Effector memory CD4-positive, alpha-beta T cell (primary cell): ENCODE data around the gene PTCH2.
"Not testable (repeated sequence)": the region's sequence is repeated elsewhere in the genome, so short reads cannot be mapped to it uniquely, and the experiment has no call there.

ENCODE experiments used
- DNase-seq, 3 donors: peaks; one replicate each; pipeline ENCODE4 v3.0.0-alpha.2; 2020
- H3K27ac ChIP-seq: 2 replicates; pipeline ENCODE4 v1.7.0; 2013; ENCODE audit warnings: mild to moderate bottlenecking, low read length, moderate library complexity; ENCODE audit not compliant: insufficient read depth, poor library complexity, severe bottlenecking
- H3K27me3 ChIP-seq: replicated peaks from 2 replicates; pipeline ENCODE4 v1.7.0; 2013; ENCODE audit warnings: mild to moderate bottlenecking, low read length; ENCODE audit not compliant: insufficient read depth, control insufficient read depth, poor library complexity, severe bottlenecking
- H3K36me3 ChIP-seq: 2 replicates; pipeline ENCODE4 v1.7.0; 2013; ENCODE audit warnings: mild to moderate bottlenecking, low read length, moderate library complexity; ENCODE audit not compliant: control insufficient read depth, insufficient read depth
- H3K4me1 ChIP-seq: 2 replicates; pipeline ENCODE4 v1.7.0; 2013; ENCODE audit warnings: low read length, mild to moderate bottlenecking; ENCODE audit not compliant: control insufficient read depth, insufficient read depth, poor library complexity, severe bottlenecking
- H3K4me3 ChIP-seq: 2 replicates; pipeline ENCODE4 v1.7.0; 2013; ENCODE audit warnings: low read length, low read depth, mild to moderate bottlenecking; ENCODE audit not compliant: insufficient read depth, poor library complexity, severe bottlenecking
- H3K9me3 ChIP-seq: 2 replicates; pipeline ENCODE4 v1.7.0; 2013; ENCODE audit warnings: mild to moderate bottlenecking, low read length, moderate library complexity; ENCODE audit not compliant: control insufficient read depth

PTCH2 gene

GRCh38 chr1:44819608-44820327 lies 23.3 kb downstream of the PTCH2 start:
- H3K27me3 ChIP-seq: no peaks in the 10 kb centered on the region
- peaks cover 6% of the 10 kb centered on the region for H3K4me1 ChIP-seq
- peak; percentile 63 to 70 (median 67) for DNase-seq
- H3K4me3 ChIP-seq: peak overlapping the region; percentile 62
- H3K27ac ChIP-seq: peak overlapping the region; percentile 97
- H3K36me3 ChIP-seq: no peaks in the 10 kb centered on the region
- H3K9me3 ChIP-seq: no peaks in the 10 kb centered on the region

- H3K4me3 ChIP-seq: peak overlapping the region; percentile 62
- H3K9me3 ChIP-seq: no peaks in the 10 kb centered on the region
- no peak for DNase-seq
- H3K27ac ChIP-seq: peak overlapping the region; percentile 97
- H3K36me3 ChIP-seq: no peaks in the 10 kb centered on the region
- H3K27me3 ChIP-seq: no peaks in the 10 kb centered on the region
- peaks cover 6% of the 10 kb centered on the region for H3K4me1 ChIP-seq
Measured at GRCh38 chr1:44819196-44819607, 23.9 kb downstream of the PTCH2 start.

DNA sequence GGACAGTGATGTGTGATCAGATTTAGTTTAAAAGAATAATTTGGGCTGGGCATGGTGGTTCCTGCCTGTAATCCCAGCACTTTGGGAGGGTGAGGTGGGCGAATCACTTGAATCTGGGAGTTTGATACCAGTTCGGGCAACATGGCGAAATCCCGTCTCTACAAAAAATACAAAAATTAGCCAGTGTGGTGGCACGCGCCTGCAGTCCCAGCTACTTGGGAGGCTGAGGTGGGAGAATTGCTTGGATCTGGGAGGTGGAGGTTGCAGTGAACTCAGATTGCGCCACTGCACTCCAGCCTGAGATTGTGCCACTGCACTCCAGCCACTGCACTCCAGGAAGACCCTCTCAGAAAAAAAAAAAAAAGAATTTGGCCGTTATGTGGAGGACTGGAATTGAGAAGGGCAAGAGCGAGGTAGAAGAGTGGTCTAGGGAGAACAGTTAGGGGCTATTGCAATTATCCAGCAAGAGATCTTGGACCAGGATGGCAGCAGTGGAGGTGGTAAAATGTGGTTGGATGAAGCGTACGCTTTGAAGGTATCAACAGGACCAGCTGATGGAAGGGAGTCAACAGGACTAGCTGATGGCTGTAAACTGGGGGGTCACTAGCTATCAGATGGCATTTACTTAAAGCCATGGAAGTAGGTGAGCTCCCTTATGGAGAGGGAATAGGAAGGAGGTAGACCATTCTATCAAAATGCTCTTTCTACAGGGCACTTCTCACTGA lies 25.1 kb downstream of the PTCH2 start:
- no peak overlapping the region for H3K4me3 ChIP-seq
- H3K27me3 ChIP-seq: no peaks in the 10 kb centered on the region
- H3K9me3 ChIP-seq: no peaks in the 10 kb centered on the region
- DNase-seq: no peak
- H3K4me1 ChIP-seq: peaks cover 15% of the 10 kb centered on the region
- H3K36me3 ChIP-seq: no peaks in the 10 kb centered on the region
- H3K27ac ChIP-seq: no peak overlapping the region

DNA sequence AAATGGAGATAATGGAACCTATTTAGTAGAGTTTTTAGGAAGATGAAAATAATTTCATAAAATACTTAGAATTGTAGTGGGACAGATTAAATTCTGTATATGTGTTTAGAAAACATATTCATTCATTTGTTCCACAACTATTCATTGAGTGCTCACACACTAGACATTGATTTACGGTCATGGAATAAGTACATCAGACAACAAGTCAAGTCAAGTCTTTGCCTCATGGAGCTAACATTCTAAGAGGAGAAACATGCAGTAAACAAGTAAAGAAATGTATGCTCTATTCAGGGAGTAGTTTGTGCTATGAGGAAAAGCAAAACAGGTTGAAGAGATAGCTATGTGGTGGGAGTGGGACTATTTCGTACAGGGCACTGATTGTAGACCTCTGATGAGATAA lies 25.7 kb downstream of the PTCH2 start:
- Histone ChIP-seq H3K4me1 (peaks cover 18% of the 10 kb centered on the region), H3K4me3 (no peak overlapping the region), H3K27ac (no peak overlapping the region), H3K27me3 (no peaks in the 10 kb centered on the region), H3K9me3 (no peaks in the 10 kb centered on the region), H3K36me3 (no peaks in the 10 kb centered on the region)
- no peak for DNase-seq

- peaks cover 31% of the 10 kb centered on the region for H3K4me1 ChIP-seq
- H3K27me3 ChIP-seq, H3K9me3 ChIP-seq, DNase-seq, H3K4me3 ChIP-seq, H3K27ac ChIP-seq, H3K36me3 ChIP-seq: not testable (repeated sequence)
Measured at GRCh38 chr1:44815926-44816325, 27.1 kb downstream of the PTCH2 start.

GRCh38 chr1:44812822-44813543 lies 30.1 kb downstream of the PTCH2 start:
- peak overlapping the region; percentile 52 for H3K4me3 ChIP-seq
- peak overlapping the region; percentile 71 for H3K27ac ChIP-seq
- peaks cover 54% of the 10 kb centered on the region for H3K4me1 ChIP-seq
- H3K27me3 ChIP-seq: no peaks in the 10 kb centered on the region
- H3K9me3 ChIP-seq: no peaks in the 10 kb centered on the region
- H3K36me3 ChIP-seq: no peaks in the 10 kb centered on the region
- no peak for DNase-seq

DNA sequence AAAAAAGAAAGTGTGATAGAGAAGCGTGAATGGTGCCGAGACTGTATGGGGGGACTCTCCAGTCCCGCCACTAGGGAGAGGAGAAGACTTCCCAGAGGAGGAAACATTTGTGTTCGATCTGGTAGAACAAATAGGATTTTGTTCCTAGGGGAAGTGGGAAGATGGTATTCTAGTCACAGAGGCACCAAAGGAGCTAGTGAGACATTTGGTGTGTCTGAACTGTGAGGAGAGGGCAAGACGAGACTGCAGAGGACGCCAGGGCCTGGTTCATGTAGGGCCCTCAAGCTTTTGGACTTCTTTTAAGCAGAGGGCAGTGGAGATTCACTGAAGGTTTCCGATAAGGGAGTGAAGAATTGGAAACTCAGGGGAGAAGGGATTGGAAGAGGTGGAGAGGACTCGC lies 31.8 kb downstream of the PTCH2 start:
- peaks cover 7% of the 10 kb centered on the region for H3K36me3 ChIP-seq
- DNase-seq: no peak
- no peaks in the 10 kb centered on the region for H3K9me3 ChIP-seq
- peaks cover 72% of the 10 kb centered on the region for H3K4me1 ChIP-seq
- no peak overlapping the region for H3K4me3 ChIP-seq
- H3K27ac ChIP-seq: peak overlapping the region; percentile 98
- H3K27me3 ChIP-seq: no peaks in the 10 kb centered on the region

- H3K36me3 ChIP-seq, H3K27me3 ChIP-seq, H3K4me3 ChIP-seq, H3K9me3 ChIP-seq, DNase-seq: not testable (repeated sequence)
- H3K27ac ChIP-seq: peak overlapping the region; percentile 98
- H3K4me1 ChIP-seq: peaks cover 77% of the 10 kb centered on the region
Measured at GRCh38 chr1:44810762-44811105, 32.3 kb downstream of the PTCH2 start.

- peaks cover 14% of the 10 kb centered on the region for H3K36me3 ChIP-seq
- peaks cover 77% of the 10 kb centered on the region for H3K4me1 ChIP-seq
- no peaks in the 10 kb centered on the region for H3K9me3 ChIP-seq
- peak in 2 of 3 donors; percentile 31 to 38 for DNase-seq
- peak overlapping the region; percentile 98 for H3K27ac ChIP-seq
- H3K4me3 ChIP-seq: no peak overlapping the region
- no peaks in the 10 kb centered on the region for H3K27me3 ChIP-seq
Measured at GRCh38 chr1:44810101-44810761, 32.8 kb downstream of the PTCH2 start.
